DMS153 treated with DMSO at 0.1 percent for 48 hours (cell line): ENCODE measurements around the gene USP48.
"Not testable (repeated sequence)": the region's sequence is repeated elsewhere in the genome, so short reads cannot be mapped to it uniquely, and the experiment has no call there.

Experiments used
- DNase-seq: peaks from one replicate; lab custom pipeline; 2025; ENCODE audit not compliant: unreplicated experiment; lab: John Stamatoyannopoulos, UW

USP48 gene

DNA sequence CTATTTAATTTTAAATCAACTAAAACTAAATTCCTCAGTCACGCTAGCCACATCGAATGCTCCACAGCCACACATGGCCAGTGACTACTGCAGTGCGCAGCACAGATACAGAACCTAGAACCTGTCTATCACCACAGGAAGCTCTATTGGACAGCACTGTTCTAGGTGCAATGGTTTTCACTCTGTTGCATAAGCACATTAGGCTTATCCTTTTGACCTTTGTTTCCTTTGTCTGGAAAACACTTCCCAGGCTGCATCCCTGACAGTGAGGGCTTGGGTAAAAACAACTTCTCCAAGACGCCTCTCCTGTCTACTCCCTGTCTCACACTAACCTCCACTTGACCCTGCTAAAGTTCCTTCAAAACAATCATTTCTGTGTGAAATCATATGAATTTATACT, 80.2 kb downstream of the USP48 start:
- DNase-seq = no peak

DNA sequence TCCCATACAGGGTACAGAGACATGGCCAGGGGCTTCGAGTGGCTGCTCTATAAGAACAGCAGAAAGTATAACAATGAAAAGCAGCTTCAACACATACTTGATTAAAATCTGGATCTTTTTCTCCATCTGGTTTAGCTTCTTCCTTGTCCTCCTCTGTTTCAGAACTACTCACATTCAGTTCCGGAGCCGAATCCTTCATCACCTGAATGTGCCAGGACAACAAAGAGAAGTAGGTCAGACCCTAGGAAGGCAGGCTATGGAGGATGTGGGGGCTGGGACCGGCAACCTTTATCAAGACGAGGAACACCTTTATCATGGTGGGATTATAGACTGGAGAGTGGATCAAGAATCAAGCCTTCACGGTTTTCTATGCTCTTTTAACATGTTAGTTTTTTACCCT, 81.5 kb downstream of the USP48 start:
- DNase-seq = no peak

DNA sequence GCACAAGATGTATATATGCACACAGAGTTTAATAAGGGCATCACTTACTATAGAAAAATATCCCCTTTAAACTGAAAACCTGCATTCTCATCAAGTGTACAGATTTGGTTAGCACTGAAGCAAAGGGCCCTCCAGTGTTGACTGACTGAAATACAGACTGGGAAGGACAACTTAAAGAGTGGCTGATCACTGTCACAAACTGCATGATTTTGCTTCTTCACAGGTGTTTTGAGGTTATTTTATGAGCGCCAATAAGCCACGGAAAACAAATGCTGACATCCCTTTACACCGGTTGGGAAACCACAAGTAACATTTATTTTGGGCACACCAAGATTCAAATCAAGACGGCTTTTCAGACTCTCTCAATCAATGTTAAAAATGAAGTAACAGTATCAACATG, 82.9 kb downstream of the USP48 start:
- DNase-seq = no peak

DNA sequence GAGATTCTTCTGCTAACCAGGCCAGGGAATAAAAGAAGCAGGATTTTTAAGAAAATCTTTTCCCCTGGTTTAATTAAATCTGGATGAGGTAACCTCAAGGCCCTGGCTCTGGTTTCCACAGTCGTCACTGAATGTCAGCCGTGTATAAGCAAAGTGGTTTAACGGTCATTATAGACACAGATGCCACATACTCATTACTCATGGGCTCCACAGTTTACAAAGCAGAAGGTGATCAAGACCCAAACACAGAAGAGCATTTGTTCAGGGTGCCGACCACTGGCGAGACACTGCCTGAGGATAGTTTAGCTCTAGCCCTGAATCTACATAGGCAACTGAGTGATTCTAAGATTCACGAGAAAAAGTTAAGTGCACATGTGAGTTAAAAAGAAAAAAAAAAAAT, 86.0 kb downstream of the USP48 start:
- no peak for DNase-seq

DNA sequence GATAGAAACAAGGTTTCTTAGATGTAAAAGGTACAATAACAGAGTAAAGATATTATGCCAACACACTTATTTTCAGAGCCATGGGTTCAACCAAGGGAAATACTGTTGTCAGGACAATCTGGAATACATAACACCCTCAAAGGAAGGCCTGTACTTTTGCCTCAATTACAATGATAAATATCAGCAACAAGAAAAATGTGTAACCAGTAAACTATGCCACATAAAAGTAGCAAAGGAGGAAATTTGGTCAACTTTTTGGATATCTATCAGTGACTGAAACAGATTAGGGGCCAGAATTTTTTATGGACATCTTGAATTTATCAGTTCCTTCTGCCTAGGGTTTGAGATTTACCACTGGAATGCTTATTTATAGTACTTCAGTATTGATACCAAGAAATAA, 89.2 kb downstream of the USP48 start:
- no peak for DNase-seq

DNA sequence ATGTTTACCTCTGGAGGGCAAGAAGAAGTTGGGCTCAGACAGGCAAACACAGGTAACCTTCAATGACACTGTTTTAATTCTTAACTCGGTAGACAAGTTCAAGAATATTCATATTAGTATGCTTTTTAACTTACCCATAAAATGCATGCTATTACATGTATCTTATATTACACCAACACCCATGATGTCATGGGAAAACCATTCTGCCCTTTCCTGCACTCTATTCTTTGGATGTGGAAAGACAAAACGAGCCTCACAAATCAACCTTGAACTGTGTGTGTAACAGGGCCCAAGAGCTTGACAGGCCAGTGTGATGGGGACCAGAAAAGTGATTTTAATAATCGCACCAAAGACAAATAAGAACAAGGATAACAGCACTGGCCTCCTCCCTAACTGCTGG, 91.2 kb downstream of the USP48 start:
- DNase-seq = no peak

DNA sequence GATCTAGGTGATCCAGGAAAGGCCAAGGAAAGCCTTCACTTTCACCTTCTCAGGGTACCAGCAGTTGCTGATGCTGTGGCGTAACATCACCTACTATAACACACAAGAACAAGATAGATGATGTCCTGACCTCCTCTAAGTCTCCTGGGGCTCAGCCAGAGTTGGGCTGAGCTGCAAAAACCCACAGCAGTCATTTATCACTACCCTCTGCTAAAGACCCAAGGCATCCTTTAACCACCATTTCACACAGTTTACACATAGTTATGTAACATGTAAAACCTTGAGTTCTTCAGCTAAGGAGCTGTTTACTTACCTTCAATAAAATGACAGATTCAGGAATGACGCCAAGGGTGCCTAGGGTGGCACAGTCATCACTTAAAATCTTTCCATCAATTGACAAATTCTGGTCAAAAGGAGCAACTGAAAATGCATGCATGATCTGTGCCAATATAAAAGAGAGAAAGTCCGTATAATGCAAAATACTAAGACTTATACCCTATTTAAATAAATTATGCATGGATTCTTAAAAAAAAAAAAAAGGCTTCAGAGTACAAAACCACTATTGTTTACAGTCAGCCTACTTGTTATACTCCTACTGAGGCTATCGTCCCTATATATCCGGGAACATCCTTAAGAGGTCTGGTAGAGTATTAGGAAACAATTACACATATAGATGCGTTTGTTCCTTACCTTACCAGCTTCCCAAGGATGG, 93.1 kb downstream of the USP48 start:
- DNase-seq = no peak

DNA sequence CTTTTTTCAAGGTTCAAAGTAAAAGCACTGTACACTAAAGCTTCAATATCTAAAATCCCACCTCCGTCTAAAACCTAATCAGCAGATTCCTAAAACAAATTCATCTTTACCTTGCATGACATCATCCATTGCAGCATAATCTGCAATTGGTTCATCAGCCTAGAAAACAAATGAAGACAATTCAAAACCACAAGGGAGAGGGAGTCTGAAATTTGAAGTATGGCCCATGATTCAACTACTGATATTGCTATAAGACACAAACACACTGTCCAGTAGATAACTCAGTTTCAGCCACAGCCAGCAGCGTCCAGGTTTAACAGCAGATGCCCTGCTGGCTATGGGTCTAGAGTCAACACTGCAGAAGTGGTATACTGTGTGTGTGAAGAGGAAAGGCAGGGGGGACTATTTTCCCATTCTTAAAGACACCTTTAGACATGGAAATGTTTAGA, 95.8 kb downstream of the USP48 start:
- no peak for DNase-seq

DNA sequence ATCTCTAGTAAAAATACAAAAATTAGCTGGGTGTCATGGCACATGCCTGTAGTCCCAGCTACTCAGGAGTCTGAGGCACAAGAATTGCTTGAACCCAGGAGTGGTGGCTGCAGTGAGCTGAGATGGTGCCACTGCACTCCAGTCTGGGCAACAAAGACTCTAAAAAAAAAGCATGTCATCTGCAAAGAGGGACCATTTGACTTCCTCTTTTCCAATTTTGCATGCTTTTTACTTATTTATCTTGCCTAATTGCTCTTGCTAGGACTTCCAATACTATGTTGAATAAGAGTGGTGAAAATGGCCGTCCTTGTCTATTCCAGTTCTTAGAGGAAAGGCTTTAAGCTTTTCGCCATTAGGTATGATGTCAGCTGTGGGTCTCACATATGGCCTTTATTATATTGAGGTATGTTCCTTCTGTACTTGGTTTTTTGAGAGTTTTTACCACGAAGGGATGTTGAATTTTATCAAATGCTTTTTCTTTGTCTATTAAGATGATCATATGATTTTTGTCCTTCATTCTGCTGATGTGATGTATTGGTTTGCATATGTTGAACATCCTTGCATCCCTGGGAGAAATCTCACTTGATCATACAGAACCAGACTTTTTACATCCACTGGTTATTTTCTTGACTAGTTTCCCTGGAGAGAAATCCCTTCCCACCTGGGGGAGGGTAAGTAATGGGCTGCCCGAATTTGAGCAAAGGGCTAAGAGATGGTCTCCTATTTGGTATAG, 96.8 kb downstream of the USP48 start:
- no peak for DNase-seq

DNA sequence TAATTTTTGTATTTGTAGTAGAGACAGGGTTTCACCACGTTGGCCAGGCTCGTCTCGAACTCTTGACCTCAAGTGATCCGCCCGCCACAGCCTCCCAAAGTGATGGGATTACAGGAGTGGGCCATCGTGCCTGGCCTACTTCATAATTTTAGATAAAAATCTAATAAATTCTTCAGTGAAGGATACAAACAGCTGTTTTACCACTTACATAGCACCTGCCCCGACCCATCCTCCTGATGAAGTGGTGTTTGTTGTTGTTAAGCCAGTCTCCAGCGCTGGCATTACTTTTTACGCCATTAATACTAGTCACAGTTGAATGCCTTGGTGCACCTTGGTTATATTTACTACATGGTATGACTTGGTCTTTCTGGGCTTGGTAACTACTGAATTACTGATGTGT, 101.5 kb downstream of the USP48 start:
- DNase-seq = no peak

DNA sequence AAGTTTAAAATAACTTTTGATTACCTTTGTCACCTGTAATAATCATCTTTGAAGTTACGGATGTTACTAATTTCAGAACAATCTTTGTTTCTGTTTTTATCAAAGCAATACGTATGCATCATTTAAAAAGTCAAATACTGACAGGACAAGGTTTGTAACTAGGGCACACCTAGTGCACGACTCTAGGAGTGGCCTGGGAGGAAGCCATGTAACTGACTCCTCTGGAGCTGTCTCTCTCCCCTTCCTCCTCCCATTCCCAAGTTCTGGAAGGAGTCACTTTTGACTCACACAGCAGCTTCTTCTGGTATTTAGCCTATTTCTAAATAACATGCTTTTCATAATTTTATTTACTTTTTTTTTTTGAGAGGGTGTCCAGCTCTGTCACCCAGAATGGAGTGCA, 102.0 kb downstream of the USP48 start:
- no peak for DNase-seq

DNA sequence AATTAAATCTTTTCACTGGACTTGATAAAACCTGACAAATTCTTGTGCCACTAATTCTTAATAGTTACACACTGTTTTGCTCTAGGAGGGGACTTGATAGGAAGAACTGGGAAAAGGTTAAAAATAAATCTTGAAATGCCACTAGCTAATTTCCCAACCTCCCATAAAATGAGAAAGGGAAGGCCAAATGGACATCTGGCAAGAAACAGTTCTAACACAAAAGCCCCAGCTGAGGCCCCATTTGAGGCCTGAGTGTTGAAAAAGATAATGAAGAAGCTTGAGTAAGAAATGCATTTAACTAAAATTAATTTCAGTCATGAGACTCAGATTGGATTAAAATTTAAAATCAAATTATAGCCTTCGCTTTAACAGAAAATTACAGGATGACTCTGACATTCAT, 102.6 kb downstream of the USP48 start:
- DNase-seq = no peak

DNA sequence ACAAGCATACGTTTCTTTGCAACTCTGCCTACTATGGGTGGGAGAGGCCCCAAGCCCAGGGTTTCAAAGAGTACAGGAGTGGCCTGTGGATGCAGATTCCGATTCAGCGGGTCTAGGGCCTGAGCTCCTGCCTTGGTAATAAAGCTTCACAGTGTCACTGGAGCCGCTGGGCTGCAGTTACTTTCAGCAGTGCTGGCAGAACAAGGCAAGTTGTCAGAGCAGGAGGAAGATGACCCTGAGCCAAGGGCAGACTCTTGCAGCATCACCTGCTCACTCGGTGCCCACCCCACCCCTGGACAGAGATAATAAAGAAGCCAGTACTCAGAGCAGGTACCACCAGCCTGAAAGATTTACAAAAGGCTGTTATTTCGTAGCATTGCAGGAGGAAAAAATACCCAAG, 105.8 kb downstream of the USP48 start:
- no peak for DNase-seq

DNA sequence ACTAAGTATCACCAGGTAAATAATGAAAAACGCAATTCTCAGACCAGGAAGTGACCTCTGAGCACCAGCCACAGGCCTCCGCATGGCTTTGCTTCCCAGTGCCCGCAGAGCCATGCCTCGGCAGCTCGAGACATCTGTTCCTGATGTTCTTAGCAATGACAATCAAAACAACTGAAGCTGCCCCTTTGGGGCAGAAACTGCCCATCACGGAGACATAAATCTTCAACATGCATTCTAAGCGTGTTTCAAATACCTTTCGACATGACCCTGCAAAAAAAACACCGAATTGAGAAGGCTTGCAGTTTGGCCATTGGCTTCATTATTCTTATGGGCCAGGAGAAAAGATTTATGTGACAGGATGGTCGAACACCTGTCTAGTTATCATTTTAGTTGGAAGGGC, 108.0 kb downstream of the USP48 start:
- no peak for DNase-seq

DNA sequence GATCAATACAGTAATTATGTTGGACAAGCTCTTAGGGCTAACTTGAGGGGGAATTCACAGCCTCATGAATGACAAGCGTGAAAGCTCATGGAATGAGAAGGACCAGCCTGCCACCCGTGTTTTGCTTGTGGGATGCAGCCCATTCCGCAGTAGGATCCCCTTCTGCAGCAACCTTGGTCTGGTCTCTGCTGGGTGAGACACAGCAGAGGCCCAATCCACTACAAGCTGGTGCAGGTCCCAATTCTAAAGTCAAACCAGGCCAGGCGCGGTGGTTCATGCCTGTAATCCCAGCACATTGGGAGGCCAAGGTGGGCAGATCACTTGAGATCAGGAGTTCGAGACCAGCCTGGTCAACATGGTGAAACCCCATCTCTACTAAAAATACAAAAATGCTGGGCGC, 109.1 kb downstream of the USP48 start:
- not testable (repeated sequence) for DNase-seq

DNA sequence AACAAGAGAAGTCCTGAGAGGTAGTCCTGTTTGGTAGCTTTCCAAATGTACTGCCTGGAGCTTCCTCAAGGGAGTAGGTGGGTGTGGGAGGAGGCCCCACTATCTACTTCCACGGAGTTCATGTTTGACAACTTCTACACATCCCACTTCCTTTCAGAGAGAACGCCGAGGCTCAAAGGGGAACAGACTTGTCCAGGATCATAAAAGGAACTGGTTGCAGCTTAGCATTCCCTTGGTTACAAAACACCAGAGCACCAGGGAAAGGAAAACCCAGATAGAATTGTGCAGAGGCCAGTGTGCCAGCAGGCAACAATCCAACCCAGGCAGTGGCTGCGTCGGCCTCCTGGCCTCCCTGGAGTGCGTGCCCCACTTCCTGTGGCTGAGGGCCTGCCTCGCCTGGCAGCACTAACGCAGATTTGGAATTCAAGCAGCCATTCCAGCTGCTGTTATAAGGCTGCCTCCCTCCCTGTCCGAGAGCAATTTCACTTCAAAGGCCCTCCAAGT, 109.6 kb downstream of the USP48 start:
- DNase-seq = no peak

DNA sequence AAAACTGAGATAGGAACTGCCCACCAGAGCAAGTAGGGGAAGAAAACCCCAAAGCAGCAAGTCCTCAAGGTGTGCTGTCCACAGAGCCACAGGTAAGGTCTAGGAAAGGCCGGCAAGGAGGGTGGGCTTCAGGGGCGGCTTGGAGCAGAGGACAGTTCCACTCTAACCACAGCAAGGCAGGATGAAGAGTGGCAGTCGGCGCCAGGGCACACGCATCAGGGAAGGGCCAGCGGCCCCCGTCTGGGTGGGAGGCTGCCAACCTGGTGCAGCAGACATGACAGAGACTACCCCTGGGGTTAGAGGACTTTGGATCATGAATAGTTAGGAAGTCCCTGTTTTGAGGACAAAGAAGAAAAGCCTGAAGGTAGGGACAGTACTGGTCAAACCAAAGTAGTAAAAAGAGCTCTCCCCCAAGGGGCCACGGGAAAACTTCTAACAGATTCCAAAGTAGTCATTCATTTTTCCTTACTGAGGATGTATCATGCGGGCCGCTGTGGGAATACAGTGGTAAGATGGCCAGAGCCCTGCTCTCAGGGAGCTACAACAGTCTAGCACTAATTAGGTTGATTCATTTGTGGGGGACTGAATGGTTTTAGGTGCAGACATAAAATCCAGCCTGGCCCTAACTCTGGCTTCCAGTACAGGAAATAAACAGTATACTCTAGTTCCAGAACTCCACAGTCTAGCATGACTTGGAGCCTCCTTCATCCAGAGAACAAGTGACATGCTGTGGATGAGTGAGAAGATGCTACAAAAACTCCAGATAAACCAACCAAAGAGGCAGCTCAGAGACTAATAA, 110.3 kb downstream of the USP48 start:
- DNase-seq = no peak

DNA sequence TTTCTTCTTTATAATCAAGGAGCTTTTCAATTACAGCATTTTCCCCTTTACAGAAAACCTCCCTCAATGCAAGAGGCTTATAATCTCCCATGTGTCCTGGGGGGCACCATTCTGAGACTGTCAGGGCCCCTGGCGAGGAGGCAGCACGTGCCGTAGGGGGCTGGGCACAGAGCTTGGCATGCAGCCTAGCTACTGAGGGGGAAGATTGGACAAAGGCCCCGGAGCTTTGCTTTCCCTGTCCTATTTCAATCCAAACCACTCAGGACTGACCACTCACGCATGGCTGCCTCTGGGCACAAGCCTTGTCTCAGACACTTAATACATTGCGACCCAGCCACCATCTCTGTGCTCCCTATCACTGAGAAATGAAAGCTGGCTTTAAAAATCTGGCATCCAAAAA, 111.0 kb downstream of the USP48 start:
- DNase-seq = no peak

DNA sequence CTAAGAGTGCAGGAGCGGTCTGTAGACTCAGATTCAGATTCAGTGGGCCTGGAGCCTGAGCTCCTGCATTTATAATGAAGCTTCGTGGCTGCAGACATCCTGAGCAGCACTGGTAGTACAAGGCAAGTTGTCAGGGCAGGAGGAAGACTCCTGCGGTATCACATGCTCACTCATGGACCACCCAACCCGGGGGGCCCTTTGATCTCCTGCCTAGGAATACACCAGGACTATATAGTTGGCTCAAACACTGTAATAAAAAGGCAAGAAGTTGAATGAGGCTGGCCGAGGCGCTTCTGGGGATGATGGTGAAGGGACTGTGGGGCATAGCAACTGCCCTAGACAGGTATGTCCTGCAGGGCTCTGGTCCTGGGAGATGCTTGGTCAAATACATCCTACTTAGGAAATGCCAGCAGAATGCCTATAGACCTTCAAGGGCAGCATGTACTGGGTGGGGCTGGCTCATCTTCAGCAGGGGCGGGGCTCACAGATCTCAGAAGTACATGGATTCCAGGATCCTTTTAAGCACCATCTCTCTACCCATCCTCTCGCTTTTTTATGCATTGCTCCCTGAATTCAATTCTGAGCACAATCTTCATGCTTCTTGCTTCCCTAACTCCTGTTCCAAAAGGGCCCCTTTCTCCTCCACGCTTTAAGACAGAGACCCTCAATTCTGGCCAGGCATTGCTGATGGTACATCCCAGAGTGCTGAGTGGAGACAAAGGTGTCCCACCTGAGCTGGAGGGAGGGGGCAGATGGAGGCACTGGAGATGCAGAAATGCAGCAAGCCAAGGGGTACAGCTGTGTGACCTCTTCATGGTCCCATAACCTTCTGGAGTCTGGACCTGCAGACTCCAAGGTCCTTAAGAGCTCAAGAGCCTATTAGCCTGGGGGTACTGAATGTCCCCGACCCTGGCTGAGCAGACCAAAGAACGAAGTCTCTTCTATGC, 111.7 kb downstream of the USP48 start:
- DNase-seq = no peak

DNA sequence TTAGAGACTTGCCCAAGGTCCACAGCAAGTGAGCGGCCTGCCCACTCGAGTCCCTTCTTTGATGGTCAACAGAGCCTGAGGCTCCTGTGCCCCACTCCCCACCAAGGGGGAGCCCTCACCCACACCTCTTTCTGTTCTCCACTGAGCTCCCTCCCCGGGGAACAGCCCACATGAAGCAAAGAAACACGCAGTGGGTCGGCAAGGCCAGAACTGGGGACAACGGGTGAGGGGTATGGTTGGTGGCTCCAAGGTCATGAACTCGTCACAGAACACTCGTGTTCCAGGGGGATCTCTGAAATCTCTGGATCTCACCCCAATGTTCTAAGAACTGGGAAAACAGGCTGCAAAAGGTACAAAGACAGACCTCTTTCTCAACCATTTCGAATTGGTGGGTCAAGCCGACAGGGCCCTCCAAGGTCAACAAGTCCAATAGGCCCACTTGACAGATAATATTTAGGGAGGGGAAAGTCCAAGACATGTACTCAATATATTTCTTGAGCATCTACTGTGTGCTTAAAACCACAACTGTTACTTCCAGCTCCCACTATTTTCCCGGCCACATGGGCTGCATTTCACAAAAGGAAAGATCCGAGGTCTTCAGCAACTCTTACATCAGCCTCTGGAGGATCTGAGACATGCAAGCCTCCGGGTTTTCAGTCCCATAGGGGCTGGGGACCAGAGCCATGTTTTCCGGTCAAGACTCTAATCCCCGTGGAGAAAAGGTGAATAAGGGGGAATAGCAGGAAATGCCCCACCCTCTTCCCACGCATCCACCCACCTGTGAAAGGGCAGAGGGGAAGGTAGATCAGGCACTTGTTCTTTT, 112.7 kb downstream of the USP48 start:
- no peak for DNase-seq
